Measurements from ENCODE around the gene FAM229B. TPM values are rescaled to one million over a fixed set of nuclear protein-coding genes. Genes with fewer than 3 reads are reported as not detected.

Gene FAM229B
- total RNA-seq, 4 donors from 2014 or later = 9.5 to 26.1 (median 13.8) TPM

- Histone ChIP-seq H3K27ac (peak within 1 kb of the TSS in 1 of 4 donors; percentile 43), H3K4me1 (peaks cover 0 to 15% (median 0%) of the 10 kb centered on the region in 3 donors), H3K27me3 (no peaks in the 10 kb centered on the region), H3K36me3 (no peaks in the 10 kb centered on the region), H3K9me3 (peaks cover 0 to 10% (median 0%) of the 10 kb centered on the region in 3 donors), H3K4me3 (no peak within 1 kb of the TSS)
- ATAC-seq = no peak
- 80 to 95% methylated on average over 1 to 7 of the region's 12 CpGs for WGBS, 2 donors (ENCODE audit: low coverage in 1 of 2)
- no peak for TF ChIP-seq POLR2A (IDR thresholded peaks at IDR 0.05)
- TF ChIP-seq POLR2AphosphoS5 (IDR thresholded peaks at IDR 0.05) = no peak
- TF ChIP-seq EP300 (IDR thresholded peaks at IDR 0.05) = no peak
- TF ChIP-seq CTCF (IDR thresholded peaks at IDR 0.05) = no peak
Measured at GRCh38 chr6:112054001-112054400, 33.4 kb upstream of the FAM229B start, which contains the start of gene CCN6. TSS of gene CCN6 (plus strand) at chr6:112054104. CDS start at chr6:112054358, 254 bp downstream.

GRCh38 chr6:112054555-112055190, 32.7 kb upstream of the FAM229B start:
- WGBS, 2 donors (ENCODE audit: low coverage in 1 of 2) = 45 to 47% methylated on average over 9 to 10 of the region's 10 CpGs
- H3K4me1 ChIP-seq = peaks cover 0 to 15% (median 0%) of the 10 kb centered on the region in 3 donors

GRCh38 chr6:112058243-112059032, 29.0 kb upstream of the FAM229B start:
- no peak for TF ChIP-seq POLR2AphosphoS5 (IDR thresholded peaks at IDR 0.05)
- TF ChIP-seq CTCF (IDR thresholded peaks at IDR 0.05) = no peak
- TF ChIP-seq POLR2A (IDR thresholded peaks at IDR 0.05) = no peak
- TF ChIP-seq EP300 (IDR thresholded peaks at IDR 0.05) = no peak
- 57 to 72% methylated on average over 4 of the region's 4 CpGs for WGBS, 2 donors (ENCODE audit: low coverage in 1 of 2)

More at GRCh38 chr6:112054555-112055190, 32.7 kb upstream of the FAM229B start:
- ATAC-seq = no peak
- peaks cover 0 to 10% (median 0%) of the 10 kb centered on the region in 3 donors for H3K9me3 ChIP-seq
- H3K27ac ChIP-seq = peak overlapping the region in 1 of 4 donors; percentile 43
- no peaks in the 10 kb centered on the region for H3K27me3 ChIP-seq
- H3K4me3 ChIP-seq = no peak overlapping the region
- H3K36me3 ChIP-seq = no peaks in the 10 kb centered on the region
- TF ChIP-seq POLR2AphosphoS5 (IDR thresholded peaks at IDR 0.05) (no peak), CTCF (IDR thresholded peaks at IDR 0.05) (no peak), EP300 (IDR thresholded peaks at IDR 0.05) (no peak), POLR2A (IDR thresholded peaks at IDR 0.05) (no peak)

GRCh38 chr6:112061605-112062004, 25.8 kb upstream of the FAM229B start:
- Histone ChIP-seq H3K27ac (no peak overlapping the region), H3K4me1 (no peaks in the 10 kb centered on the region), H3K9me3 (no peaks in the 10 kb centered on the region), H3K36me3 (no peaks in the 10 kb centered on the region), H3K4me3 (no peak overlapping the region), H3K27me3 (no peaks in the 10 kb centered on the region)
- no peak for ATAC-seq
- WGBS, 2 donors (ENCODE audit: low coverage in 1 of 2) = 88 to 98% methylated on average over 4 of the region's 4 CpGs
- no peak for TF ChIP-seq POLR2A (IDR thresholded peaks at IDR 0.05)
- no peak for TF ChIP-seq CTCF (IDR thresholded peaks at IDR 0.05)
- no peak for TF ChIP-seq EP300 (IDR thresholded peaks at IDR 0.05)
- no peak for TF ChIP-seq POLR2AphosphoS5 (IDR thresholded peaks at IDR 0.05)

More at GRCh38 chr6:112058243-112059032, 29.0 kb upstream of the FAM229B start:
- H3K27ac ChIP-seq = no peak overlapping the region
- H3K4me3 ChIP-seq = no peak overlapping the region
- no peaks in the 10 kb centered on the region for H3K27me3 ChIP-seq
- no peak for ATAC-seq
- peaks cover 0 to 15% (median 0%) of the 10 kb centered on the region in 3 donors for H3K4me1 ChIP-seq
- no peaks in the 10 kb centered on the region for H3K36me3 ChIP-seq
- H3K9me3 ChIP-seq = no peaks in the 10 kb centered on the region

All from gastroesophageal sphincter (tissue), 4 donors.